HepG2 (cell line): Measurements from ENCODE around the gene PLEKHG5. TPM values are rescaled to one million over a fixed set of nuclear protein-coding genes. Genes with fewer than 3 reads are reported as not detected.

Experiments
- GABPB1 ChIP-seq: IDR thresholded peaks from 2 replicates; pipeline ENCODE4 v1.6.1; 2016; ENCODE audit warnings: mild to moderate bottlenecking, missing genetic modification reagents, moderate library complexity, missing compliant biosample characterization
- HCFC1 ChIP-seq: fragments of 150-350 bp; IDR thresholded peaks from 2 replicates; pipeline ENCODE4 v1.6.1; 2014; ENCODE audit warnings: low read depth, low read length
- RFXANK ChIP-seq: IDR thresholded peaks from 2 replicates; pipeline ENCODE4 v1.6.1; 2016
- ZFP62 ChIP-seq: sonication (generic); formaldehyde crosslinking; IDR thresholded peaks from 2 replicates; pipeline ENCODE4 v1.4.0; 2020; ENCODE audit warnings: missing genetic modification reagents
- ZNF317 ChIP-seq: sonication (generic); formaldehyde crosslinking; IDR thresholded peaks from 2 replicates; pipeline ENCODE4 v1.5.0; 2020; ENCODE audit warnings: mild to moderate bottlenecking, missing genetic modification reagents
- ZNF335 ChIP-seq: sonication (generic); formaldehyde crosslinking; IDR thresholded peaks from 2 replicates; pipeline ENCODE4 v1.4.0; 2020; ENCODE audit warnings: missing genetic modification reagents
- ZNF496 ChIP-seq: sonication (generic); formaldehyde crosslinking; IDR thresholded peaks from 2 replicates; pipeline ENCODE4 v1.8.1; 2023; ENCODE audit warnings: mild to moderate bottlenecking, moderate library complexity, missing genetic modification reagents; ENCODE audit not compliant: insufficient replicate concordance
- polyA plus RNA-seq, 8 experiments: library from polyadenylated mRNA; depleted of rRNA in 3 of 8; stranded (reverse) in 7 of 8; unstranded in 1 of 8; fragments of >200 nt; fragmentation: Illumina TruSeq in 4 of 8; extraction: Trizol in 4 of 8; gene quantifications; 2 replicates each; pipeline versions ENCODE4 v1.2.1 to v1.2.3, GENCODE V29; 2011 to 2016; ENCODE audit warnings: low read depth in 4 of 8, missing spikeins in 1 of 8, mixed read lengths in 1 of 8; ENCODE audit not compliant: insufficient read depth in 1 of 8
- total RNA-seq, 5 experiments: library from RNA; depleted of rRNA; stranded (reverse); fragments of >200 nt; fragmentation: Illumina TruSeq; extraction: Trizol; gene quantifications; 2 replicates each; pipeline ENCODE4 v1.2.3, GENCODE V29; 2016; ENCODE audit warnings: low read depth in 1 of 5
- TF ChIP-seq, protein P1 (sequence below): sonication (generic); formaldehyde crosslinking; IDR thresholded peaks from one replicate; pipeline ENCODE4 v1.5.1; 2020; ENCODE audit warnings: mild to moderate bottlenecking, missing genetic modification reagents; ENCODE audit errors: not compliant biosample characterization
- TF ChIP-seq, protein P2 (sequence below): sonication (generic); formaldehyde crosslinking; IDR thresholded peaks from 2 replicates; pipeline ENCODE4 v1.5.0; 2020; ENCODE audit warnings: mild to moderate bottlenecking, low read depth, missing genetic modification reagents, borderline replicate concordance
- TF ChIP-seq, protein P3 (sequence below): sonication (generic); formaldehyde crosslinking; IDR thresholded peaks from 2 replicates; pipeline ENCODE4 v1.5.1; 2020; ENCODE audit warnings: missing genetic modification reagents, mild to moderate bottlenecking, borderline replicate concordance
- TF ChIP-seq, protein P4 (sequence below): sonication (generic); formaldehyde crosslinking; IDR thresholded peaks from 2 replicates; pipeline ENCODE4 v1.5.0; 2020; ENCODE audit warnings: mild to moderate bottlenecking, missing genetic modification reagents, borderline replicate concordance
- TF ChIP-seq, protein P5 (sequence below): sonication (generic); formaldehyde crosslinking; IDR thresholded peaks from 2 replicates; pipeline ENCODE4 v1.8.1; 2022; ENCODE audit warnings: mild to moderate bottlenecking, missing genetic modification reagents

The PLEKHG5 gene
- total and polyA plus RNA-seq, 2 of the 13 experiments (the other 11 are each of a cell fraction or from before 2014, with no cell fraction given) = 1.9 to 3.5 TPM

DNA sequence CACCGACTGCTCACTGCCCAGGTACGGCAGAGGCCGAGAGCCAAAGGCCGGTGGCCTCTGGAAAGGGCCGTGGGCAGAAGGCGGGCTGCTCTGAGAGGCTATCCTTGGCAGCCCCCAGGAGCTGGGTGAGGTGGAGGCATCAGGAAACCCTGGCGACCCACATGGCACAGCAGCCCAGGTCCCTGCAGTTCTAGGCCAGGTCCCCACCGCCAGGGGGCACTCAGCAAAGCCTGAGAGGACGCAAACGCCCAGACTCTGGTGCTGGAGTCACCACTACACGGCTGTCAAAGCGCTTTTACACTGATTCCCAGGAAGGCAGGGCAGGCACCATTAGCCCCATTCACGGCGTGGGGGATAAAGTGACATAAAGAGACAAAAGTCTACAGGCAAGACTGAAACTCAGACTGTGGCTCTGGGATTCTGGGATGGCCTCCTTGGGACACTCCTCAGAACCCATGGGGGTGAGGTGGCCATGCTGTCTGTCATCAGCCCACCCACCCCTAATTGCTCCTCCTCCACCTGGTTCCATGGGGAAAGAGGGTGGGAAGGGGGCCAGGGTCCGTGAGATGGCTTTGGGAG lies 4.9 kb downstream of the PLEKHG5 start (continued):
- TF ChIP-seq, protein P1, sequence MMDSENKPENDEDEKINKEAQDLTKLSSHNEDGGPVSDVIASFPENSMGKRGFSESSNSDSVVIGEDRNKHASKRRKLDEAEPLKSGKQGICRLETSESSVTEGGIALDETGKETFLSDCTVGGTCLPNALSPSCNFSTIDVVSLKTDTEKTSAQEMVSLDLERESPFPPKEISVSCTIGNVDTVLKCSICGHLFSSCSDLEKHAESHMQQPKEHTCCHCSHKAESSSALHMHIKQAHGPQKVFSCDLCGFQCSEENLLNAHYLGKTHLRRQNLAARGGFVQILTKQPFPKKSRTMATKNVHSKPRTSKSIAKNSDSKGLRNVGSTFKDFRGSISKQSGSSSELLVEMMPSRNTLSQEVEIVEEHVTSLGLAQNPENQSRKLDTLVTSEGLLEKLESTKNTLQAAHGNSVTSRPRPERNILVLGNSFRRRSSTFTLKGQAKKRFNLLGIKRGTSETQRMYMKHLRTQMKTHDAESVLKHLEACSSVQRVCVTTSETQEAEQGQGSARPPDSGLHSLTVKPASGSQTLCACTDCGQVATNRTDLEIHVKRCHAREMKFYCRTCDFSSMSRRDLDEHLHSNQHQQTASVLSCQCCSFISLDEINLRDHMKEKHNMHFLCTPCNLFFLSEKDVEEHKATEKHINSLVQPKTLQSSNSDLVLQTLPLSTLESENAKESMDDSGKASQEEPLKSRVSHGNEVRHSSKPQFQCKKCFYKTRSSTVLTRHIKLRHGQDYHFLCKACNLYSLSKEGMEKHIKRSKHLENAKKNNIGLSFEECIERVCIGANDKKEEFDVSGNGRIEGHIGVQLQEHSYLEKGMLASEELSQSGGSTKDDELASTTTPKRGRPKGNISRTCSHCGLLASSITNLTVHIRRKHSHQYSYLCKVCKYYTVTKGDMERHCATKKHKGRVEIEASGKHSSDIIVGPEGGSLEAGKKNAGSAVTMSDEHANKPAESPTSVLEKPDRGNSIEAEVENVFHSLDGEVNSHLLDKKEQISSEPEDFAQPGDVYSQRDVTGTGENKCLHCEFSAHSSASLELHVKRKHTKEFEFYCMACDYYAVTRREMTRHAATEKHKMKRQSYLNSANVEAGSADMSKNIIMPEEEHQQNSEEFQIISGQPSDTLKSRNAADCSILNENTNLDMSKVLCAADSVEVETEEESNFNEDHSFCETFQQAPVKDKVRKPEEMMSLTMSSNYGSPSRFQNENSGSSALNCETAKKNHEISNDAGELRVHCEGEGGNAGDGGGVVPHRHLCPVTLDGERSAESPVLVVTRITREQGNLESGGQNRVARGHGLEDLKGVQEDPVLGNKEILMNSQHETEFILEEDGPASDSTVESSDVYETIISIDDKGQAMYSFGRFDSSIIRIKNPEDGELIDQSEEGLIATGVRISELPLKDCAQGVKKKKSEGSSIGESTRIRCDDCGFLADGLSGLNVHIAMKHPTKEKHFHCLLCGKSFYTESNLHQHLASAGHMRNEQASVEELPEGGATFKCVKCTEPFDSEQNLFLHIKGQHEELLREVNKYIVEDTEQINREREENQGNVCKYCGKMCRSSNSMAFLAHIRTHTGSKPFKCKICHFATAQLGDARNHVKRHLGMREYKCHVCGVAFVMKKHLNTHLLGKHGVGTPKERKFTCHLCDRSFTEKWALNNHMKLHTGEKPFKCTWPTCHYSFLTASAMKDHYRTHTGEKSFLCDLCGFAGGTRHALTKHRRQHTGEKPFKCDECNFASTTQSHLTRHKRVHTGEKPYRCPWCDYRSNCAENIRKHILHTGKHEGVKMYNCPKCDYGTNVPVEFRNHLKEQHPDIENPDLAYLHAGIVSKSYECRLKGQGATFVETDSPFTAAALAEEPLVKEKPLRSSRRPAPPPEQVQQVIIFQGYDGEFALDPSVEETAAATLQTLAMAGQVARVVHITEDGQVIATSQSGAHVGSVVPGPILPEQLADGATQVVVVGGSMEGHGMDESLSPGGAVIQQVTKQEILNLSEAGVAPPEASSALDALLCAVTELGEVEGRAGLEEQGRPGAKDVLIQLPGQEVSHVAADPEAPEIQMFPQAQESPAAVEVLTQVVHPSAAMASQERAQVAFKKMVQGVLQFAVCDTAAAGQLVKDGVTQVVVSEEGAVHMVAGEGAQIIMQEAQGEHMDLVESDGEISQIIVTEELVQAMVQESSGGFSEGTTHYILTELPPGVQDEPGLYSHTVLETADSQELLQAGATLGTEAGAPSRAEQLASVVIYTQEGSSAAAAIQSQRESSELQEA (CRISPR knock-in tag) = no peak
- TF ChIP-seq, protein P2, sequence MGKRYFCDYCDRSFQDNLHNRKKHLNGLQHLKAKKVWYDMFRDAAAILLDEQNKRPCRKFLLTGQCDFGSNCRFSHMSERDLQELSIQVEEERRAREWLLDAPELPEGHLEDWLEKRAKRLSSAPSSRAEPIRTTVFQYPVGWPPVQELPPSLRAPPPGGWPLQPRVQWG (CRISPR knock-in tag) = no peak
- TF ChIP-seq, protein P3, sequence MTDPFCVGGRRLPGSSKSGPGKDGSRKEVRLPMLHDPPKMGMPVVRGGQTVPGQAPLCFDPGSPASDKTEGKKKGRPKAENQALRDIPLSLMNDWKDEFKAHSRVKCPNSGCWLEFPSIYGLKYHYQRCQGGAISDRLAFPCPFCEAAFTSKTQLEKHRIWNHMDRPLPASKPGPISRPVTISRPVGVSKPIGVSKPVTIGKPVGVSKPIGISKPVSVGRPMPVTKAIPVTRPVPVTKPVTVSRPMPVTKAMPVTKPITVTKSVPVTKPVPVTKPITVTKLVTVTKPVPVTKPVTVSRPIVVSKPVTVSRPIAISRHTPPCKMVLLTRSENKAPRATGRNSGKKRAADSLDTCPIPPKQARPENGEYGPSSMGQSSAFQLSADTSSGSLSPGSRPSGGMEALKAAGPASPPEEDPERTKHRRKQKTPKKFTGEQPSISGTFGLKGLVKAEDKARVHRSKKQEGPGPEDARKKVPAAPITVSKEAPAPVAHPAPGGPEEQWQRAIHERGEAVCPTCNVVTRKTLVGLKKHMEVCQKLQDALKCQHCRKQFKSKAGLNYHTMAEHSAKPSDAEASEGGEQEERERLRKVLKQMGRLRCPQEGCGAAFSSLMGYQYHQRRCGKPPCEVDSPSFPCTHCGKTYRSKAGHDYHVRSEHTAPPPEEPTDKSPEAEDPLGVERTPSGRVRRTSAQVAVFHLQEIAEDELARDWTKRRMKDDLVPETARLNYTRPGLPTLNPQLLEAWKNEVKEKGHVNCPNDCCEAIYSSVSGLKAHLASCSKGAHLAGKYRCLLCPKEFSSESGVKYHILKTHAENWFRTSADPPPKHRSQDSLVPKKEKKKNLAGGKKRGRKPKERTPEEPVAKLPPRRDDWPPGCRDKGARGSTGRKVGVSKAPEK = no peak
- no peak for TF ChIP-seq RFXANK (CRISPR knock-in tag)
- TF ChIP-seq ZNF317 (CRISPR knock-in tag) = no peak
- no peak for TF ChIP-seq ZNF496 (CRISPR knock-in tag)
- no peak for TF ChIP-seq ZFP62 (CRISPR knock-in tag)
- TF ChIP-seq, protein P4, sequence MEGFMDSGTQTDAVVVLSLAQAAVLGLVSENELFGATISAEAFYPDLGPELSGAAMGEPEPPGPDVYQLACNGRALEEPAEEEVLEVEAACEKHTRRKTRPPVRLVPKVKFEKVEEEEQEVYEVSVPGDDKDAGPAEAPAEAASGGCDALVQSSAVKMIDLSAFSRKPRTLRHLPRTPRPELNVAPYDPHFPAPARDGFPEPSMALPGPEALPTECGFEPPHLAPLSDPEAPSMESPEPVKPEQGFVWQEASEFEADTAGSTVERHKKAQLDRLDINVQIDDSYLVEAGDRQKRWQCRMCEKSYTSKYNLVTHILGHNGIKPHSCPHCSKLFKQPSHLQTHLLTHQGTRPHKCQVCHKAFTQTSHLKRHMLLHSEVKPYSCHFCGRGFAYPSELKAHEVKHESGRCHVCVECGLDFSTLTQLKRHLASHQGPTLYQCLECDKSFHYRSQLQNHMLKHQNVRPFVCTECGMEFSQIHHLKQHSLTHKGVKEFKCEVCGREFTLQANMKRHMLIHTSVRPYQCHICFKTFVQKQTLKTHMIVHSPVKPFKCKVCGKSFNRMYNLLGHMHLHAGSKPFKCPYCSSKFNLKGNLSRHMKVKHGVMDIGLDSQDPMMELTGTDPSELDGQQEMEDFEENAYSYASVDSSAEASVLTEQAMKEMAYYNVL = no peak
- TF ChIP-seq, protein P5, sequence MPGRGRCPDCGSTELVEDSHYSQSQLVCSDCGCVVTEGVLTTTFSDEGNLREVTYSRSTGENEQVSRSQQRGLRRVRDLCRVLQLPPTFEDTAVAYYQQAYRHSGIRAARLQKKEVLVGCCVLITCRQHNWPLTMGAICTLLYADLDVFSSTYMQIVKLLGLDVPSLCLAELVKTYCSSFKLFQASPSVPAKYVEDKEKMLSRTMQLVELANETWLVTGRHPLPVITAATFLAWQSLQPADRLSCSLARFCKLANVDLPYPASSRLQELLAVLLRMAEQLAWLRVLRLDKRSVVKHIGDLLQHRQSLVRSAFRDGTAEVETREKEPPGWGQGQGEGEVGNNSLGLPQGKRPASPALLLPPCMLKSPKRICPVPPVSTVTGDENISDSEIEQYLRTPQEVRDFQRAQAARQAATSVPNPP = no peak
- no peak for TF ChIP-seq HCFC1
- no peak for TF ChIP-seq ZNF335 (CRISPR knock-in tag)
- peak; percentile 26; the same call in 1 of the 2 replicates for TF ChIP-seq GABPB1 (CRISPR knock-in tag)
